ENCODE data around the gene TBKBP1.
"Not testable (repeated sequence)": the region's sequence is repeated elsewhere in the genome, so short reads cannot be mapped to it uniquely, and the experiment has no call there.

The TBKBP1 gene

GRCh38 chr17:47682138-47682537 is 11.8 kb upstream of the TBKBP1 start:
- no peak for DNase-seq

GRCh38 chr17:47682727-47683126 is 11.2 kb upstream of the TBKBP1 start:
- DNase-seq: not testable (repeated sequence)

GRCh38 chr17:47684025-47684424 is 9.9 kb upstream of the TBKBP1 start:
- no peak for DNase-seq

DNA sequence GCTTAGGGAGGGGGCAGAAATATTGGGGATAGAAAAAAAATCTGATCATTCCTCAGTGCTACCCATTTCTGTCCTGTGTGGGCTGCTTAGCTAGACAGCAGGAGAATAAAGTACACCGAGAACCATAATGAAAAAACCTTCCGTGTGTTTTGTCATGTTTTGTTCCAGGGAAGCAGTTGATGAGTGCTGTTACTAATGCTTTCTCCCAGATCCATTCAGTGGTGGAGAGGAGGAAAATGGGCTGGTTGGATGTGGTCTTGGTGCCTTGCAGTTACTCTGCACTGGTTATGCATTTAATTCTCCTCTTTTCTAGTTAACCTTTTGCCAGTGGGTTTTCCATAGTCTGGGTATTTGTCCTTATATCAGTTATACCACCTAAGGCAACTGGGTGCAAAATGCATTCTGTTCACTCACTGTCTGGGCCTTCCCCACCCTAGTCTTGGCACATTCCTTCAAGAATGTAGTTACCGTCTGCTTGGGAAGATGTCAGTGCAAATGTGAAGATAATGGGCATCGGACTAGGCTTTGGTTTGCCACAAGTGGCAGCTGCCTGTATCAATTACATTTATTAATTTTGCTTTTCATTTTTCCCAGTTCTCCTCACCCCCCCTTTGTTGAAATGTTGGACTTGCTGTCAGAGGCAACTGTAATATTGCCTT is 9.3 kb upstream of the TBKBP1 start:
- DNase-seq: no peak

DNA sequence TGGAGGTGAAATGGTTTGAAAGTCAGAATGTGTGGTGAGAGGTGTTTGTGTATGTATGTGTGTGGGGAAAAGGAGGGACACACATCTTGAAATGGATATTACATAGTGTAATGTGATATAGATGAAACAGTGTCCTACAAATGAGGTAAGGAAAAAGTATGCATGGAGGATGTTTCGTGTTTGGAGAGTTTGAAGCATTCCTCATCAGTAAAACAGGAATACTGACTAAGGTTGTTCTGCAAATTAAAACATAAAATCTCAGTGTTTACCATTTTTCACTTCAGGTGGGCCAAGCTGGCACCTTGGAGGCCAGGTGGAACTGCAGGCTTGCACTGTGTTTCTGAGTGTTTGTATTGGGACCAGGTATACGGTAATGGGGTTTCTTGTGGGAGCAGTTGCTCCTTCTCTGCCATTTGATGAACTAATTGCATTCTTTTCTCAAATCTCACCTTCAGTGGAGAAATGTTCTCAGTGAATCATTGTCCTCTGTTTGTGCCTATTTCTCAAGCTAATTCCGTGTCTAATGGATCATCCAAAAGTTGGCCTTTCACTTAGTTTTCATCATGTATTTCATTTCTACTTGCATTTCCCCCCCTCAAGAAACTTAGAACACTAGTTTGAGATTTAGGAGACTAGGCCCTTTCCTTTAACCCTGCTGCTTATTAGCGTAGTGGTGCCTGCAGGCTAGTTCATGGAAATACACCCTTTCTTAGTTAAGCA is 8.2 kb upstream of the TBKBP1 start:
- DNase-seq: no peak

DNA sequence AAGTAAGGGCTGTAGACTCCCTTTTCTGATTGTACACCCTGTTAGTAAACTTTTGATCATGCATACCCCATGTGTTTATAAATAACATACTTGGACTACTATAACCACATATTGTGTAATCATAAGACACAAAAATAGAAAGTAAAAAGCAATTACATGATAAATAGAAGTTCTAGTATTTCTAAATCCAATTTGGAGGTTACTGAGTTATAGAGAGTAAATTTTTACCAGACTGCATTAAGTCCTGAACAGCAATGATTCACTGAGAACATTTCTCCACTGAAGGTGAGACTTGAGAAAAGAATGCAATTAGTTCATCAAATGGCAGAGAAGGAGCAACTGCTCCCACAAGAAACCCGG is 7.7 kb upstream of the TBKBP1 start:
- DNase-seq: no peak

DNA sequence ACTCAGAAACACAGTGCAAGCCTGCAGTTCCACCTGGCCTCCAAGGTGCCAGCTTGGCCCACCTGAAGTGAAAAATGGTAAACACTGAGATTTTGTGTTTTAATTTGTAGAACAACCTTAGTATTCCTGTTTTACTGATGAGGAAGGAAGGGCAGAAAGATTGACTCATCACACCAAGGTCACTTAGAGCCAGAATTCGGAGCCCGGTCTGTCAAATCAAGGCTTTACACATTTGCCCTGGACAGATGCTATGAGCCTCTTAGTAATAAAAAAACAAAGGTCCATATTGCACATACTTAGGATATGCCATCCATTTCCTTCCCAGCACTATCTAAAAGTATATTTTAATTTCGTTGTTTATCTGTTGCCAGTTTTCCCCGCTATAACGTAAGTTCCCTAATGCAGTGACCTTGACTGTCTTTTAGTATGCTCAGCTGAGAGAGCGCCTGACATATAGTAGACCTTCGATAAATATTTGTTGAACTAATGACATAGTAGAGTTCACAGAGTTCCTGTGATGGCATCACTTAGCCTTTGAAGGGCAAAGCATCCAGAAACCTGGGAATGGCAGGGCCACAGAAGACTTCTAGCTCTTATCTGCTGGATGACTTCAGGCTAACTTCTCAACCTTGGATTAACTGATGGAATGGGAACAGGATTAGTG is 7.2 kb upstream of the TBKBP1 start:
- no peak for DNase-seq

DNA sequence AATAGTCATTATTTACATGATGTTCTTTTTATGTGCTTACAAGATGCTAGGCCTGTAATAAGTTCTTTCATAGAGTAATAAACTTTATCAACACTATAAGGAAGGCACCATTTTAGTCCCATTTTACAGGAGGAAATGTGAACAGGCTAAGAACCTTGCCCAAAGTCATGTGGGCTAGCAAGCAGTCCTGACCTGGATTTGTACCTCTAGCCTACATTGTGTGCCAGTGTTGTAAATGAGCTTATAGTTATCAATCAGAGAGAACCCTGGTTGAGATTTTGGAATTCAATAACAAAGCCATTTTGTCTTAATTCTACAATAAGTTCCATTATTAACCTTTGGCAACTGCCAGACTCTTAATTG is 6.7 kb upstream of the TBKBP1 start:
- DNase-seq: no peak

- DNase-seq: no peak
These were observed 6.2 kb upstream of the TBKBP1 start for GRCh38 chr17:47687748-47688147.

DNA sequence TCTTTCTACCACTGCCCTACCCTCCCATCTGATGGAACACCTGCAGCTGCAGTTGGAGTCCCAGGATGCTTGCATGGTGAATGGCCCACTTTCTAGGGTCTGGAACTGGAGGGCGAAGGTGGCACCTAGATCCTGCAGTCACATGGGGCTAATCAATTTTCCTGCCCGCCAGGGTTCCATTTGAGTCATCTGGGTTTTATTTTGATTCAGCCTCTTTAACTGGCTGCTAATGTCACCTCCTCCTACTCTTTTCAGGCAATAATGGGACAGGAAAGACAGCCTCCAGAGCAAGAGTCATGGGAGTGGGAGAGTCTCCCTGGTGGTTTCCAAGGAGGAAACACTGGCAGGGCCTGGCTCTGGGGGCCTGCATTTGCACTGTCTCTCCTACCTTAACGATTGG is 3.8 kb upstream of the TBKBP1 start:
- DNase-seq: no peak

- DNase-seq: no peak
These were observed 1.6 kb upstream of the TBKBP1 start for GRCh38 chr17:47692137-47692894.

- peak; percentile 47 for DNase-seq
These were observed 848 bp upstream of the TBKBP1 start for GRCh38 chr17:47692895-47693730.

- DNase-seq: peak; percentile 66
These were observed 844 bp downstream of the TBKBP1 start for GRCh38 chr17:47694581-47695428.

GRCh38 chr17:47695429-47696376 is 1.7 kb downstream of the TBKBP1 start:
- peak; percentile 68 for DNase-seq

- no peak for DNase-seq
These were observed 3.0 kb downstream of the TBKBP1 start for GRCh38 chr17:47696717-47697642.

DNA sequence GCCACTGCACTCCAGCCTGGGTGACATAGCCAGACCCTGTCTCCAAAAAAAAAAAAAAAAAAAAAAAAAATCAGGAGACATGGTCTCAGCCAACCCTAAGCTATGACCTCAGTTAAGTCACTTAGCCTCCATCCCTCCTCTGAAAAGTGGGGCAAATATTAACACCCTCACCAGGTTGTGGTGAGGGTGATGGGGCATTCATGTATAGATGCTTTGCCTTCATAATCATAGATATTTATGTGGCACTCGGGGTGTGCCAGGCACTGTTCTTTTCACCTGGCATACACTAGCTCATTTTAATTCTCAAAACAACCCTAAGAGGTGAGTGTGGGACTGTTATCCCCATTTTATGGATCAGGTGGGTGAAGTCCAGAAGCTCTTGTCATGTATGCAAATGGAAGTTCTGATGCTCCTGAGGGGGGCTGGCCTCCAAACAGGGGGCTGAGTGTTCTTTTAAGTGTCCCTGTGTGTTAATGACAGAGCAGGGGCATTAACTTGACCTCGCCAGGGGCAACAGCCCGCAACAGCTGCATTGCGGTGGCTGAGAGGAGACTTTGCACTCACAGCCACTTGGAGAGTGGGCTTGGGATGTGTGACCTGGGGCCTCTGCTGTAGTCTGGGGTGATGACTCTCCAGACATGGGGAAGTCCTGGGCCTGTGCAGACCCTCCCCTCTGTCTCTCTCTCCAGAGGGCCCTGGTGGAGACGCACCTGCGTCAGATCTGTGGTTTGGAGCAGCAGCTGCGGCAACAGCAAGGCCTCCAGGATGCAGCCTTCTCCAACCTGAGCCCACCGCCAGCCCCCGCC is 4.1 kb downstream of the TBKBP1 start:
- DNase-seq: no peak

DNA sequence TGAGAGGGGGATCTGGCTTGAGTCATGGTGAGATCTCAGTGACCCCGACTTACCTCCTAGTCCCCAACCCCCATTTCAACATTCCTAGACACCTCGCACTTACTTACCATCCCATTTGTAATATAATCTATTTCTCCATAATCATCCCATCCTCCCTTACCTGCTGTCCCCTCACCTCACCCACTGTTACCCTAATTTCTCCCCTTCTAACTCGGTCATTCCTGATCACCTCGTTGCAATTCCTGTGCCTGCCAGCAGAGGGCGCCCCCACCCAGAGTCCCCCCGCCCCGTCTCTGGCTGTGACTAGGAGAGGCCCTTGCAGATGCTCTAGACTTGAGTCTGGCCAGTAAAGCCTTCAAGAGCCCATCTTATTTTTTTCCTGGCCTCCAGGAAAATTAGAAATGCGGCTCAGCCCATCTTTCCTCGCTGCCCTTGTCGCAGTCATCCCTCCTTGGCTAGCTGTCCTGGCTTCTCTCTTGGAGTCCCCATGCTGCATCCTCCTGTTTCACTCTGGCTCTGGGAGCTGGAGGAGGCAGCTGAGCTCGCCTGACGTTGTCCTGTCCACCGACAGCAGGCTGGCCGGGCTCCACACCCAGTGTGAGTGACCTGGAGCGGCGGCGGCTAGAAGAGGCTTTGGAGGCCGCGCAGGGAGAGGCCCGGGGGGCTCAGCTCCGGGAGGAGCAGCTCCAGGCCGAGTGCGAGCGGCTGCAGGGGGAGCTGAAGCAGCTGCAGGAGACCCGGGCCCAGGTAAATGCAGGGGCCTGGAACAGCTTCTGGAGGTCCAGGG is 5.0 kb downstream of the TBKBP1 start:
- peak; percentile 82 for DNase-seq

GRCh38 chr17:47699536-47699840 is 5.5 kb downstream of the TBKBP1 start:
- DNase-seq: no peak
